Nephron (organoid): ENCODE data around the gene ULK1.

ENCODE experiments used
- H3K27ac Mint-ChIP-seq, 3 experiments: 2 replicates each; pipeline ENCODE4 v1.8.0; 2020; ENCODE audit warnings: mixed read lengths in 3 of 3, mild to moderate bottlenecking in 2 of 3, moderate library complexity in 1 of 3
- H3K27me3 Mint-ChIP-seq: 2 replicates; pipeline ENCODE4 v1.8.0; 2021; ENCODE audit warnings: low read depth, mild to moderate bottlenecking, moderate library complexity, mixed read lengths
- H3K36me3 Mint-ChIP-seq: 2 replicates; pipeline ENCODE4 v1.8.0; 2020; ENCODE audit warnings: low read depth, mixed read lengths
- H3K4me1 Mint-ChIP-seq: 2 replicates; pipeline ENCODE4 v1.8.0; 2020; ENCODE audit warnings: mixed read lengths
- H3K4me3 Mint-ChIP-seq, 3 experiments: 2 replicates each; pipeline ENCODE4 v1.8.0; 2020; ENCODE audit warnings: mild to moderate bottlenecking in 3 of 3, mixed read lengths in 3 of 3, moderate library complexity in 2 of 3
- H3K9me3 Mint-ChIP-seq: 2 replicates; pipeline ENCODE4 v1.8.0; 2020; ENCODE audit warnings: mixed read lengths
- TF ChIP-seq, protein P1 (sequence below), 3 experiments: fragments of 200-600 bp; sonication (generic); IDR thresholded peaks; one replicate each; pipeline ENCODE4 v1.5.0; 2021; ENCODE audit warnings: antibody characterized with exemption in 3 of 3; ENCODE audit not compliant: unreplicated experiment in 3 of 3

The ULK1 gene

DNA sequence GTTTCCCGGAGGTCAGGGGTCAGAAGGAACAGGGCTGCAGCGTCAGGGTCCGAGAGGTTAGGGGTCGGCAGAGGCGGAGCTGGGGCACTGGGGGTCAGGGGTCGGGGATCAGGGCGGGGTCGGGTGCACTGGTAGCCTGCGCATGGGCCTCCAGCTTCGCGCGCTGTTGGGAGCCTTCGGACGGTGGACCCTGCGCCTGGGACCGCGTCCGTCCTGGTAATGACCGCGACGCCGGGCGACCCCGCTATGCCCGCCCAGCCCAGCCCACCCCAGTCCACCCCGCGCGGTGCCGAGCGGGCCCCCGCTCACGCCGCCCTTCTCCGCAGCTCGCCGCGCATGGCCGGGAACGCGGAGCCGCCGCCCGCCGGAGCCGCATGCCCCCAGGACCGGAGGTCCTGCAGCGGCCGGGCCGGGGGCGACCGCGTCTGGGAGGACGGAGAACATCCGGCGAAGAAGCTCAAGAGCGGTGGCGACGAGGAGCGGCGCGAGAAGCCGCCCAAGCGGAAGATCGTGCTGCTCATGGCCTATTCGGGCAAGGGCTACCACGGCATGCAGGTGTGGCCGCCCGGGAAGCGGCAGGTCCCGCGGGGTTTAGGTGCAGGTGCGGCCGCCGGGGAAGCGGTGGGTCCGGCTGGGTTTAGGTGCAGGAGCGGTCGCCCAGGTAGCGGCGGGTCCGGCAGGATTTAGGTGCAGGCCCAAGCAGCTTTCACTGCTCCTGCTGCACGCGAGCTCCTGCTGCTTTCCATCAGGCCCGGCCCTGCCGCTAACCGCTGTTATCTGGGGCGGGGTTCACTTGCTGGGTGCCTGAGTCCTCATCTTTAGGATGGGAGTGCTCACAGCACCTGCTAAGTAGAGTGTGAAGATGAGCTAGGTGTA, 35.4 kb downstream of the ULK1 start:
- Mint-ChIP-seq H3K27ac (no peak overlapping the region), H3K4me3 (peak overlapping the region; percentile 90 to 98 (median 92)), H3K27me3 (peaks cover 4% of the 10 kb centered on the region), H3K4me1 (peaks cover 7% of the 10 kb centered on the region), H3K36me3 (peaks cover 23% of the 10 kb centered on the region), H3K9me3 (no peaks in the 10 kb centered on the region)
- TF ChIP-seq, protein P1, sequence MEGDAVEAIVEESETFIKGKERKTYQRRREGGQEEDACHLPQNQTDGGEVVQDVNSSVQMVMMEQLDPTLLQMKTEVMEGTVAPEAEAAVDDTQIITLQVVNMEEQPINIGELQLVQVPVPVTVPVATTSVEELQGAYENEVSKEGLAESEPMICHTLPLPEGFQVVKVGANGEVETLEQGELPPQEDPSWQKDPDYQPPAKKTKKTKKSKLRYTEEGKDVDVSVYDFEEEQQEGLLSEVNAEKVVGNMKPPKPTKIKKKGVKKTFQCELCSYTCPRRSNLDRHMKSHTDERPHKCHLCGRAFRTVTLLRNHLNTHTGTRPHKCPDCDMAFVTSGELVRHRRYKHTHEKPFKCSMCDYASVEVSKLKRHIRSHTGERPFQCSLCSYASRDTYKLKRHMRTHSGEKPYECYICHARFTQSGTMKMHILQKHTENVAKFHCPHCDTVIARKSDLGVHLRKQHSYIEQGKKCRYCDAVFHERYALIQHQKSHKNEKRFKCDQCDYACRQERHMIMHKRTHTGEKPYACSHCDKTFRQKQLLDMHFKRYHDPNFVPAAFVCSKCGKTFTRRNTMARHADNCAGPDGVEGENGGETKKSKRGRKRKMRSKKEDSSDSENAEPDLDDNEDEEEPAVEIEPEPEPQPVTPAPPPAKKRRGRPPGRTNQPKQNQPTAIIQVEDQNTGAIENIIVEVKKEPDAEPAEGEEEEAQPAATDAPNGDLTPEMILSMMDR (IDR thresholded peaks at IDR 0.05; ENCODE audit: unreplicated experiment in 3 of 3) = no peak

DNA sequence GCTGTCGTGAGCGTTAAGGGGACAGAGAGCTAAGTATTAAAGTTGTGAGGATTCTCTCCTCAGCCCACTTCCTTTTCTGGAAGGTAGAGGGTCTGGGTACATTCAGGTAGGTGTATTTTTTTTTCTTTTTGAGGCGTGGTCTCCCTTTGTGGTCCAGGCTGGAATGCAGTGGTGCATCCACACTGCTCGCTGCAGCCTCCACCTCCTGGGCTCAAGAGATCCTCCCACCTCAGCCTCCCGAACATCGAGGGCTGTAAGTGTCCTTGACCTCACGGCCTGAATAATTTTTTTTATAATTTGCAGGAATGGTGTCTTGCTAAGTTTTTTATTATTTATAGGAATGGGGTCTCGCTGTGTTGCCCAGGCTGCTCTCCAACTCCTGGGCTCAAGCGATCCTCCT, 36.1 kb downstream of the ULK1 start:
- TF ChIP-seq, protein P1 (IDR thresholded peaks at IDR 0.05; ENCODE audit: unreplicated experiment in 3 of 3) = no peak
- Mint-ChIP-seq H3K36me3 (peaks cover 23% of the 10 kb centered on the region), H3K27me3 (peaks cover 4% of the 10 kb centered on the region), H3K9me3 (no peaks in the 10 kb centered on the region), H3K27ac (no peak overlapping the region), H3K4me3 (peak overlapping the region; percentile 82 to 92 (median 87)), H3K4me1 (peaks cover 5% of the 10 kb centered on the region)

DNA sequence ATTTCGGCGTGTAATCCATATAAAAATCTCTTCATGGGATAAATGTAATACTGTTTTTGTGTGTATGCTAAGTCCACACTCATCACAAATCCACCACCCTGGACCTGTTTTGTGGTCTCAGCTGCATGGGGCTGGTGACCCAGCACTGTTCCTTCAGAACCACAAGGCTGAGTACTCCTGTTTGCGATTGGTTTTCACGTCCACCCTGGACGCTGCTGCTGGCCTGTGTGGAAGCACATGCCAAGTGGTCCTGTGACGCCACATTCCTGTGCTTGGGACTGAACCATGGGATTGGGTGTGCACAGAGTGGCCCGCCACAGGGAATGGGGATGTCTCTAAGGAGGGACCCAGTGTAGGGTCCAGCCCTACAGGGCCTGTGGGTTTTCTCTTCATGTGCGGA, 39.0 kb downstream of the ULK1 start:
- peaks cover 4% of the 10 kb centered on the region for H3K27me3 Mint-ChIP-seq
- H3K27ac Mint-ChIP-seq = no peak overlapping the region
- TF ChIP-seq, protein P1 (IDR thresholded peaks at IDR 0.05; ENCODE audit: unreplicated experiment in 3 of 3) = no peak
- H3K9me3 Mint-ChIP-seq = no peaks in the 10 kb centered on the region
- no peak overlapping the region for H3K4me3 Mint-ChIP-seq
- peaks cover 33% of the 10 kb centered on the region for H3K36me3 Mint-ChIP-seq
- H3K4me1 Mint-ChIP-seq = peaks cover 5% of the 10 kb centered on the region

DNA sequence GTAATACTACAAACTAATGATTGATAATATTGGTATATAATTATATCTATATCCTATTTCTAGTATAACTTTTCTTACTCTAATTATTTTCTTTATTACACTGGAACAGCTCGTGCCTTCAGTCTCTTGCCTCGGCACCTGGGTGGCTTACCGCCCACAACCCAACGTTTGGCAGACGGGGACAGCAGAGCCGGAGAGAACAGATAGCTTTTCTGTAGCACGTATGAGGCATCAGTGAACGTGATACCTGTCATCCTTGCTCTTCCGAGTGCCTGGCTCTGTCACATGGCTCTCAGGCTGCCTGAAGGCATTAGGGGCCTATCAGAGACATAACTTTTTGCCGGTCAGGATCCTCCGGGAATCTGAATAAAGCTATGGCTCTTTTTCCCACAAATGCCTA, 40.1 kb downstream of the ULK1 start:
- H3K4me3 Mint-ChIP-seq = no peak overlapping the region
- H3K4me1 Mint-ChIP-seq = peaks cover 5% of the 10 kb centered on the region
- no peaks in the 10 kb centered on the region for H3K9me3 Mint-ChIP-seq
- peaks cover 33% of the 10 kb centered on the region for H3K36me3 Mint-ChIP-seq
- no peak overlapping the region for H3K27ac Mint-ChIP-seq
- peaks cover 4% of the 10 kb centered on the region for H3K27me3 Mint-ChIP-seq
- TF ChIP-seq, protein P1 (IDR thresholded peaks at IDR 0.05; ENCODE audit: unreplicated experiment in 3 of 3) = no peak

DNA sequence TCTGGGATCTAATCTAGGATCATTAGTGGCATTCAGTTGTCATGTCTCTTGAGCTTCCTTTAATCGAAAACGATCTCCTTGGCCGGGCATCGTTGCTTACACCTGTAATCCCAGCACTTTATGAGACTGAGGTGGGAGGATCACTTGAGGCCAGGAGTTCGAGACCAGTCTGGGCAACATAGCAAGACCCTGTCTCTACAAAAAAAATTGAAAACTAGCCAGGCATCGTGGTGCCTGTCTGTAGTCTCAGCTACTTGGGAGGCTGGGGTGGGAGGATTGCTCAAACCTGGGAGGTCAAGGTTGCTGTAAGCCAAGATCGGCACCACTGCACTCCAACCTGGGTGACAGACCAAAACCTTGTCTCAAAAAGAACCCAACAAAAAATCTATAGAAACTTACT, 43.7 kb downstream of the ULK1 start:
- Mint-ChIP-seq H3K27ac (no peak overlapping the region), H3K27me3 (peaks cover 4% of the 10 kb centered on the region), H3K9me3 (no peaks in the 10 kb centered on the region), H3K4me3 (no peak overlapping the region), H3K4me1 (no peaks in the 10 kb centered on the region), H3K36me3 (peaks cover 32% of the 10 kb centered on the region)
- TF ChIP-seq, protein P1 (IDR thresholded peaks at IDR 0.05; ENCODE audit: unreplicated experiment in 3 of 3) = no peak

DNA sequence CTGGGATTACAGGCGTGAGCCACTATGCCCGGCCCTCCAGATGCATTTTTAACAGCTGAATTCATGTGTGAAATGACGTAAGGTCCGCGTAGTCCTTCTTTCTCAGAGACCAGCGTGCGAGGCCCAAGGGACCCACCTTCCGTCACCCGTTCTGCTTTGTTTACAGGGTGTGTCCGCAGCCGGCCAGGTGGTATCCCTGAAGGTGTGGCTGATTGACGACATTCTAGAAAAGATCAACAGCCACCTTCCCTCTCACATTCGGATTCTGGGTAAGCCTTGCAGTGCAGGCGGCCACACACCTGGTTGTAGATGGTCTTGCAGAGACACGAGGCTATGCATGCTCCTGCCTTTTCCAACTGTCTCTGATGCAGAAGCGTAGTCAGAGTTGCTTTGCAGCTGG, 44.6 kb downstream of the ULK1 start:
- Mint-ChIP-seq H3K4me1 (no peaks in the 10 kb centered on the region), H3K27ac (no peak overlapping the region), H3K4me3 (no peak overlapping the region), H3K36me3 (peaks cover 29% of the 10 kb centered on the region), H3K27me3 (no peaks in the 10 kb centered on the region), H3K9me3 (no peaks in the 10 kb centered on the region)
- TF ChIP-seq, protein P1 (IDR thresholded peaks at IDR 0.05; ENCODE audit: unreplicated experiment in 3 of 3) = no peak
